ENCODE measurements around the gene ARL17B.
"Not testable (repeated sequence)": the region's sequence is repeated elsewhere in the genome, so short reads cannot be mapped to it uniquely, and the experiment has no call there.

- TF ChIP-seq, protein P1, sequence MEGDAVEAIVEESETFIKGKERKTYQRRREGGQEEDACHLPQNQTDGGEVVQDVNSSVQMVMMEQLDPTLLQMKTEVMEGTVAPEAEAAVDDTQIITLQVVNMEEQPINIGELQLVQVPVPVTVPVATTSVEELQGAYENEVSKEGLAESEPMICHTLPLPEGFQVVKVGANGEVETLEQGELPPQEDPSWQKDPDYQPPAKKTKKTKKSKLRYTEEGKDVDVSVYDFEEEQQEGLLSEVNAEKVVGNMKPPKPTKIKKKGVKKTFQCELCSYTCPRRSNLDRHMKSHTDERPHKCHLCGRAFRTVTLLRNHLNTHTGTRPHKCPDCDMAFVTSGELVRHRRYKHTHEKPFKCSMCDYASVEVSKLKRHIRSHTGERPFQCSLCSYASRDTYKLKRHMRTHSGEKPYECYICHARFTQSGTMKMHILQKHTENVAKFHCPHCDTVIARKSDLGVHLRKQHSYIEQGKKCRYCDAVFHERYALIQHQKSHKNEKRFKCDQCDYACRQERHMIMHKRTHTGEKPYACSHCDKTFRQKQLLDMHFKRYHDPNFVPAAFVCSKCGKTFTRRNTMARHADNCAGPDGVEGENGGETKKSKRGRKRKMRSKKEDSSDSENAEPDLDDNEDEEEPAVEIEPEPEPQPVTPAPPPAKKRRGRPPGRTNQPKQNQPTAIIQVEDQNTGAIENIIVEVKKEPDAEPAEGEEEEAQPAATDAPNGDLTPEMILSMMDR (IDR thresholded peaks at IDR 0.05), result peak; percentile 62 to 84 (median 74)
- TF ChIP-seq EP300, POLR2AphosphoS5, POLR2A (IDR thresholded peaks at IDR 0.05): not testable (repeated sequence)
These were observed 74.8 kb downstream of the ARL17B start for GRCh38 chr17:46286764-46287221.

Data from upper lobe of left lung (tissue), 4 donors.